GM12864 (cell line): ENCODE measurements around the gene TXNDC11.

Experiments used
- DNase-seq: peaks from one replicate; pipeline ENCODE4 v3.0.0-alpha.2; 2011; ENCODE audit warnings: low read depth
- H3K4me3 ChIP-seq: 2 replicates; pipeline ENCODE4 v1.5.1; 2011; ENCODE audit warnings: mild to moderate bottlenecking, low read depth, low read length, control low read depth
- TF ChIP-seq, protein P1 (sequence below): IDR thresholded peaks from 2 replicates; pipeline ENCODE4 v1.5.1; 2011; ENCODE audit warnings: low read depth, mild to moderate bottlenecking, moderate library complexity, low read length, control low read depth, inconsistent platforms; ENCODE audit errors: missing control alignments

Gene TXNDC11

DNA sequence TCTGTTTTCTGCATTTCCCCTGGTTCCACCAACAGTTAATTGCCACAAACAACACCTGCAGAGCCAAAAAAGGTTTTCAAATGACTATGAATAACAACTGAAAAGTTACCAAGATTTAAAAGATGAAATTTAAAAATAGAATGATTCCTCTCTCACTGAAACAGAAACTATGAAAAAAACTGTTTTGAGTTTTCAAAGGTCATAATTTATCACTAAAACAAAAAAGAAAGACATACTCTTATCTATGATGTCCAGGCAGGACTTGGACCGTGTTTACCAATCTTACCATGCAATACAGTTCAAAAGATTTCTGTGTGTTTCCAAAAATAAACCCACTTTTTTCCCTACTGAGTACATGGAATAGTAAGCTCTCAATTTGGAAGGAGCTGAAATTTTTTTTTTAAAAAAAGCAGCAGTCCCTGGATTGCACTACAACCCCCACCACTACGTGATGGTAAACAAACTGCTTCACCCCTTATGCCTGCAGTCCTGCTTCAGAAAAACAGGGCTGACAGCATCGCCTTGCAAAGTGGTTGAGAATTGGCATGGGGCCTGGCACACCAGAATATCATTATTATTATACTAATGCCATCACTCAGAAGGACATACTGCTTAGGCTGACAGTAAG, 8.5 kb downstream of the TXNDC11 start:
- no peak for DNase-seq
- H3K4me3 ChIP-seq = no peak overlapping the region
- TF ChIP-seq, protein P1, sequence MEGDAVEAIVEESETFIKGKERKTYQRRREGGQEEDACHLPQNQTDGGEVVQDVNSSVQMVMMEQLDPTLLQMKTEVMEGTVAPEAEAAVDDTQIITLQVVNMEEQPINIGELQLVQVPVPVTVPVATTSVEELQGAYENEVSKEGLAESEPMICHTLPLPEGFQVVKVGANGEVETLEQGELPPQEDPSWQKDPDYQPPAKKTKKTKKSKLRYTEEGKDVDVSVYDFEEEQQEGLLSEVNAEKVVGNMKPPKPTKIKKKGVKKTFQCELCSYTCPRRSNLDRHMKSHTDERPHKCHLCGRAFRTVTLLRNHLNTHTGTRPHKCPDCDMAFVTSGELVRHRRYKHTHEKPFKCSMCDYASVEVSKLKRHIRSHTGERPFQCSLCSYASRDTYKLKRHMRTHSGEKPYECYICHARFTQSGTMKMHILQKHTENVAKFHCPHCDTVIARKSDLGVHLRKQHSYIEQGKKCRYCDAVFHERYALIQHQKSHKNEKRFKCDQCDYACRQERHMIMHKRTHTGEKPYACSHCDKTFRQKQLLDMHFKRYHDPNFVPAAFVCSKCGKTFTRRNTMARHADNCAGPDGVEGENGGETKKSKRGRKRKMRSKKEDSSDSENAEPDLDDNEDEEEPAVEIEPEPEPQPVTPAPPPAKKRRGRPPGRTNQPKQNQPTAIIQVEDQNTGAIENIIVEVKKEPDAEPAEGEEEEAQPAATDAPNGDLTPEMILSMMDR = no peak

DNA sequence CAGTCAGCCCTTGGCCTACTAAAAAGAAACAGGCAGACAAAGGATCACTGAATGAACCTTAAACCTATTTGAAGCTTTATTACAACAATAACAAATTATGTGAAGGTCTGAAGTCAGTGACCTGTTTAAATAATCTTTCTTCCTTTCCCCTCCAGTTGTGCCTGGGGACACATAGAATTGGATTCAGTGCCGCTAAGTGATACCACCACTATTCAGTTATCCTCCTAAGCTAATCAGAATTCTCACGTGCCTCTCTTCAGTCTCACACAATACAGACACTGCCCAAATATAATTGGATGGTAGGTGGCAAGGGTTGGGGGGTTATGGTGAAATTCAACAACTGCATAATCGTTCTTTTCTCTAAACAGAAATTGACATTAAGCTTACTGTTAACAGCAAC, 11.4 kb downstream of the TXNDC11 start:
- no peak for DNase-seq
- TF ChIP-seq, protein P1 = no peak

DNA sequence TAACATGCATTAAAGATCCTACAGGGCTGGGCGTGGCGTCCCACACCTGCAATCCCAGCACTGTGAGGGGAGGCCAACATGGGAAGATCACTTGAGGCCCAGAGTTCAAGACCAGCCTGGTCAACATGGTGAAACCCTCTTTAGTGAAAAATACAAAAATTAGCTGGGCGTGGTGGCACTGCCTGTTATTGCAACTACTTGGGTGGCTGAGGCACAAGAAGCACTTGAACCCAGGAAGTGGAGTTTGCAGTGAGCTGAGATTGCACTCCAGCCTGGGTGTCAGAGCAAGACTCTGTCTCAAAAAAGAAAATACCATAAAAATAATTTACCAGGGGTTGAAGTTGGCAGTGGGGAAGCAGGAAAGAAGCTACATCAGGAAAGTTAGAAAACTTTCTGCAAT, 12.9 kb downstream of the TXNDC11 start:
- no peak overlapping the region for H3K4me3 ChIP-seq
- no peak for DNase-seq
- TF ChIP-seq, protein P1 = no peak

More for the DNA sequence above, 11.4 kb downstream of the TXNDC11 start:
- no peak overlapping the region for H3K4me3 ChIP-seq

DNA sequence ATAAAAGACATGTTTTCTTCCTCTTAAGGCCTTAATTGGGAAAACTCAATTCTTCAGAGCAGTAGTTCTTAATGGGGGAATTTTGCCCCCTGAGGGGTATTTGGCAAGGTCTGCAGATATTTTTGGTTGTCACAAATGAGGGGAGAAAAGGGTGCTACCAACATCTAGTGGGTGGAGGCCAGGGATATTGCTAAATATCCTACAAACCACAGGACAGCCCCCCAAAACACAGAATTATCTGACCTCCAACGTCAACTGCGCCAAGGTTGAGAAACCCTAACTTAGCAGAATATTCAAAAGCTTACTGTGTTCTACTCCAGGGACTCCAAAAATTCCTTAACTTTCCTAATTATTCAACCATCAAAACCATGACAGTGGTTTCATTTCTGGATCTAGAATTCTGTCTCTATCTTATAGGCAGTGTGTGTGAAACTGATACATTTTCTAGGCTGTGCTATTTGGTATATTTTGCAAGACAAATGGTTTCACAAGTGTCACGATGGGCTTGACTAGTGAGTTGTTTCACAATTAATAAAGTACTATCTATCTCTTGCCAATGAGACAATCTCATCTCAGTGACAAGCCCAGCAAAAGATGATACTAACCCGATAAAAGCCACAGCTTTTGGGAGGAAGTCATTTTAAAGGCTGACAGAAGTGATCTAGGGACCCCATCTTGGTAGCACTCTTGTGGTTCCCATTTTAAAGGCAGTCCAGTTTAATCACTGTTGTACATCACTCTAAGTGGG, 14.7 kb downstream of the TXNDC11 start:
- TF ChIP-seq, protein P1 = no peak
- peak; percentile 45 for DNase-seq
- H3K4me3 ChIP-seq = no peak overlapping the region

DNA sequence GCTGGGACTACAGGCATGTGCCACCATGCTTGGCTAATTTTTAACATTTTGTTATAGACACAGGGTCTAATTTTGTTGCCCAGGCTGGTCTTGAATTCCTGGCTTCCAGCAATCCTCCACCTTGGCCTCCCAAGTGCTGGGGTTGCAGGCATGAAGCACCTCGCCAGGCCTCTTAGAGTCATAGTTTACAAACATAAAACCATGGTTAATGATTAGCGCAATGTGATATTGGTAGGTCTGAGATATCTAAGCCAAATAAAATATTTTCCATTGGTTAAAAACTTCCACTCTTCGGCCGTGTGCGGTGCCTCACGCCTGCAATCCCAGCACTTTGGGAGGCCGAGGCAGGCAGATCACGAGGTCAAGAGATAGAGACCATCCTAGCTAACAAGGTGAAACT, 16.6 kb downstream of the TXNDC11 start:
- DNase-seq = no peak
- H3K4me3 ChIP-seq = no peak overlapping the region
- TF ChIP-seq, protein P1 = no peak

DNA sequence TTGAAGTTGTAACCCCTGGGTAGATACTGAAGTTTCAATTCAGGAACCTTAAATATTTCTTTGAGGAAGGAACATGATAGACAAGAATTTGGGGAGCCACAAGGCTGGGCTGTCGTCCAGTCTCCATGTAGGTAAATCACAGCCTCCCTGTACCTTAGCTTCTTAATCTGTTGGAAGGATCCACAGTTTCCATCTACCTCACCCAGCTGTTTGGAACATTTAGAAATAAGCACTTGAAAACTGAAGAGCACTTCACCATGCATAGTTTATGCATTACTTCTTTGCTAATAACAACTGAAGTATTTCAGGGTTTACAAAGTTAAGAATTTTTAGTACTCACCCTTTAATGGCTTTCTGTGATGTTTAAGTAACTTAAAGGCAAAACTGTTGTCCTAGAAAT, 17.2 kb downstream of the TXNDC11 start:
- TF ChIP-seq, protein P1 = no peak
- DNase-seq = no peak
- H3K4me3 ChIP-seq = no peak overlapping the region

DNA sequence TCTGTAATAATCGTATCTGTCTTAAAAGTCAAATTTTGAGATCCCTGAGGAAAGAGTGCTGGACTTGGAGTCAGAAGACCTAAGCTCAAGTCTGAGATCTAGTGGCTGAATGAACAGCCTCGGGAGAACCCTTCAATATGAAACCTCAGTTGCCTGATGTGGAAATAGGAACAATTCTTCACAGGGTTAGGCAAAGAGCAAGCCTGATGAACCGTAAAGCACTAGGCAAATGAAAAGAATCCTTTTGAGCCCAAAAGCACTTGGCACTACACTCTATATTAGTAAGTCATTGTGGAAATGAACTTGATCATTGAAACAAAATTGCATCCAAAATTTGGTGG, 20.2 kb downstream of the TXNDC11 start:
- no peak for DNase-seq
- TF ChIP-seq, protein P1 = no peak
- no peak overlapping the region for H3K4me3 ChIP-seq
